GM18526 (cell line): ENCODE measurements around the gene THAP3.

Source experiments
- POLR2A ChIP-seq: IDR thresholded peaks from 3 replicates; pipeline ENCODE4 v1.6.1; 2011; ENCODE audit not compliant: insufficient read length; ENCODE audit errors: extremely low read depth

Gene THAP3

DNA sequence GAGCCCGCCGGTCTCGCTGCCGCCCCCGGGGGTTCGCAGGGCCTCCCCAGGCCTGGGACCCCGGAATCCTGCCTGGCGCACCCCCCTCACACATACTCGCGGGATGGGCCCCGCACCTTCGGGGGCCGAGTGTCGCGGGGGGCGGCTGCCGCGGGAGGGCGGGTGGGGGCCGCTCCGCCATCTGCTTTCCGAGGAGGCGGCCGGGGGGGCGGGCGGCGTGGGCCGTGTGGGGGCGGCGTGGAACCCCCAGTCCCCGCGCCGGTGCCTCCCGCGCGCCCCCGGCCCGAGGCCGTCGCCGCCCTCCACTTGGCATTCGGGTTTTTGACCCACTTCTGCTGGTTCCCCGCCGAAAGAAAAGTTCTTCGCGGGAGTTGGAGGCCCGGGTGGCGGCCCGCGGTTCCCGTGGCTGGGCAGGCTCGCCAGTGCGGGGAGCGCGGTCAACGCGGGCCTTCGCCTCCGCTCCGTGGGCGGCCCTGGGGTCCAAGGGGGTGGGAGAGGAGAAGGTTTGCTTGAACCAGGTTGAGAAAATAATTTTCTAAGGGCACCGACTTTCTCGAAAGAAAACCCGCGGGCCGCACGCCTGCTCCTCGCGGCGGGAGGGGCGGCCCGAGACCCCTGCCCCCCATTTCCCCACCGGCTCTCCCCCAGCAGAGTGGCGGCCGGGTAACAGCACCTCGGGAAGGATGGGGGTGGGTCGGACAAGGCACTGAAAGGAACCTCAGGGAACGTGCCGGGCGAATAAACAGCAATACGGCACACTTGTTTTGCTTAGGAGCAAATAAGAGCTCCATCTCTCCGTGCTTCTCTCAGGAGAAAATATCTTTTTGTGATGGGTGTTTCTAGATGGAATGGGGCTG, 9.5 kb upstream of the THAP3 start:
- no peak for TF ChIP-seq POLR2A

- TF ChIP-seq POLR2A: no peak
These were observed 5.6 kb upstream of the THAP3 start for GRCh38 chr1:6619045-6619444.

GRCh38 chr1:6621429-6622391, 3.0 kb upstream of the THAP3 start:
- no peak for TF ChIP-seq POLR2A

DNA sequence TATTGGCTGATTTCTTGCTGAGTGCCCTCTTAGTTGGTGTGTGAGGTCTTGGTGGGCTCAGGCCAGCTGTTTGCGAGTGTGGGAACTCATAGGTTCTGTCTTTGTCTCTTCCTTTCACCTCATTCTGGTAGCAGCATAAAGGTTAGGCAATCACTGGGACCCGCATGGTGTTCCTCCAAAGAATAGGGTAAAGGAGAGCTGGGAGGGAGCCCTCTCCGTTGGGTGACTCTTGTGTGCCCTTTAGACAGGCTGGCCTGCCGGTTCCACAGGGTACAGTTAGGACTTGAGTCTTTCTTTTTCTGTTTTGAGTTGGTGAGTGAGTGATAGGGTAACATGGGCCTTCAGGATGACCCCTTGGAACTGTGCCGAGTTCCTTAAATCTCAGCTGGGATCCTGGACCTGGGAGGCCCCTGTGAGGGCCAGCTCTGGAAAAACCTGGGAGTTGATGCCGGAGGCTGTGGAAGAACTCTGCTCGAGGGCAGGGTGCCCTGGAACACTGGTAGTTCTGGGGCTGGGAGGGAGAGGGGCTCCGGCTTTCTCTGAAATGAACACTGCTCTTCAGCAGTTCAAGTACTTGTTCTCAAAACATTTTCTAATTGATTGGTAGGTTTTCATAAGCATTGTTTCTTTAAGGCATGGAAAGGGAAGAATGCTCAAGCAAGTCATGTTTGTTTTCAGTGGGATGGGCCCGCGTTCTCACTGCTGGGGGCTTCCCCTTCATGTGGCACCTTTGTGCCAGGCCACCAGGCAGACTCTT, 2.1 kb upstream of the THAP3 start:
- no peak for TF ChIP-seq POLR2A

DNA sequence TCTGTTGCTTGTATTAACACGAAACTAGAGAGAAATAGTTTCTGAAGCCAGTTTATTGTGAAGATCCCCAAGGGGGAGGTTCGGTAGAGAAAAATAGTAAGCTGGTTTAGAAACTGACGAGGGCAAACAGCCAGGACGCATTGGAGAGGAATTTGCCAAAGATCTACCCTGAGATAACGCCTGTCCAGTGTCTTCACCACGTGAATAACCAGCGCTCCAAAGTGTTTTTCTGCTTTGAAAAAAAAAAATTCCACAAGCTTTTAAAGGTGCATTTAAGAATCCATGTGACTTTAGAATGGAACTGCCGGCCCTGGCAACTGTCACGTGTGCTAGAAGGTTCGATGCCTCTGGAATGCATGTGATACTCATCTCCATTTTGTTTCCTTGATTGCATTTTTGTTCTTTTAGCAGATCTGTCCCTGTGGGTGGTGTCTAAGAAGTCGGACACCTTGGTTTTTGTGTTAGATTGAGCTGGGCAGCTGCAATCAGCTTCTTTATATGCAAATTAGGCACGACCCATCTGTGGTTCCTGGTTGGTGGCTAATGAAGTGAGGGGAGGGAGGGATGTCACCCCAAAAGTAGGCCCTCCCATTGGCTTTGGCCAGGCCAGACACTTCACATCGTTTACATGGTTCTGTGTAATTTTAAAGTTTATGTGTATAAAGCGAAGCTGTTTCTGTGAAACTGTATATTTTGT, 1.3 kb upstream of the THAP3 start:
- no peak for TF ChIP-seq POLR2A

DNA sequence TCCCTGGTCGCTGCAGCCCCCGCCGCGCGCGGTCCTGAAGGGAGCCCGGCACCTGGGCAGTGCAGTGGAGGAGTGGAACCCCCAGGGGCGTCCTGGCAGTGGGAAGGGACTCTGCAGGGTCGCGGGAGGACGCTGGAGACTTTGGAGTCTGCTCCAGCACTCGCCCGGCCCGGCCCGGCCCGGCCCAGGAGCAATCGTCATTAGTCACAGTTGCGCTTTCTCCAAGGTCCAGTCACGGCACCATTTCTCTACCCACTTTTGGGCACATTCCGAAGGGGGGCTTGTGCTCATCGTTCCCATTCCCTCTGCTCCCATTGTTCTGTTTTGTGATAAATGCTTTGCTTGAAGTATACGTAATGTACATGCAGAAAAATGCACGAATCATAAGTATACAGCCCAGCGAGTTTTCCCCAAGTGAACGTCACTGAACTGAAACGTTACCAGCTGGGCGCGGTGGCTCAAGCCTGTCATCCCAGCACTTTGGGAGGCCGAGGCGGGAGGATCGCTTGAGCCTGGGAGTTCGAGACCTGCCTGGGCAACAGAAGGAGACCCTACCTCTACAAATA, 999 bp downstream of the THAP3 start:
- no peak for TF ChIP-seq POLR2A

DNA sequence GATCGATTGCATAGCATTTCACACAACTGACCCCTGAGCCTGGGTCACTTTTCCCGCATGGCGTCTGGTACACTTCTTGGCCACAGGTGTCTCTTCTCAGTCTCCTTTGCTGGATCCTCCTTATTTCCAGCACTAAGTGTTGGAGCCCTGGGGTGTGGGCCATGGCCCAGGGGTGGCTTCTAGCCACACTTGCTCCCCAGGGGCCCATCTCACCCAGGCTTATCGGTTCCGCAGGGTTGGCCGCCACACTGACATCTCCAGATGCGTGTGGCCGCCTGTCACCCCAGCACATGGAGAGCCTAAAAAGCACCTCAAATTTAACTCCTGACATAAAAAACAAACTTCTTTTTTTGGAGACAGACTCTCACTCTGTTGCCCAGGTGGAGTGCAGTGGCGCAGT, 2.4 kb downstream of the THAP3 start:
- TF ChIP-seq POLR2A: no peak

- TF ChIP-seq POLR2A: no peak
These were observed 3.3 kb downstream of the THAP3 start for GRCh38 chr1:6627841-6628545.

- TF ChIP-seq POLR2A: no peak
These were observed 4.4 kb downstream of the THAP3 start for GRCh38 chr1:6628971-6629479.

DNA sequence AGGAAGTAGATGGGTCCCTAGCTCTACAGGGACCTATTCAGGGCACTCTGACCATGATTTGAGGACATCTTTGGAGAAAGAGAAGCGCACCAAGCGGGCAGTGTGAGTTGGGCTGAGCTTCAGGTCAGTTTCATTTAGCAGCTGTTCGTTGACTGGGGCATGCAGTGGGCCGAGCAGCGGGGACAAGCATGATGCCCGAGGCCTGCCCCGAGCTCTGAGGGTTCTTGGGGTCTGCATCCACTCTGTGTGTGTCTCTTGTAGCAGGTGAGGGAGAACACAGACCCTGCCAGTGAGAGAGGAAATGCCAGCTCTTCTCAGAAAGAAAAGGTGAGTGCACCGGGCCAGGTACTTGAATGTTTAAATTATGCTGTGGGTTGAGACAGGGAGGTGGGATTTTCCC, 5.4 kb downstream of the THAP3 start:
- TF ChIP-seq POLR2A: no peak

- TF ChIP-seq POLR2A: no peak
These were observed 6.4 kb downstream of the THAP3 start for GRCh38 chr1:6631058-6631457.

- no peak for TF ChIP-seq POLR2A
These were observed 8.2 kb downstream of the THAP3 start for GRCh38 chr1:6632588-6633514.
